GM12891 (cell line): Measurements from ENCODE around the gene ZNF638.

ENCODE experiments used
- PAX5 ChIP-seq: IDR thresholded peaks from 2 replicates; pipeline ENCODE4 v1.6.1; 2011; ENCODE audit warnings: low read length, moderate library complexity, mild to moderate bottlenecking; ENCODE audit not compliant: insufficient read depth, severe bottlenecking
- POLR2A ChIP-seq: IDR thresholded peaks from 2 replicates; pipeline ENCODE4 v1.6.1; 2011; ENCODE audit warnings: low read depth, low read length, control low read depth
- POLR2AphosphoS5 ChIP-seq: IDR thresholded peaks from 2 replicates; pipeline ENCODE4 v1.6.1; 2011; ENCODE audit warnings: low read depth, low read length, control low read depth
- SPI1 ChIP-seq: IDR thresholded peaks from 2 replicates; pipeline ENCODE4 v1.6.1; 2011; ENCODE audit warnings: low read depth, low read length, control low read depth
- TAF1 ChIP-seq: IDR thresholded peaks from 2 replicates; pipeline ENCODE4 v1.6.1; 2011; ENCODE audit warnings: low read depth, low read length, control low read depth

- no peak for TF ChIP-seq POLR2AphosphoS5
- no peak for TF ChIP-seq POLR2A
- no peak for TF ChIP-seq SPI1
- TF ChIP-seq TAF1 = no peak
- no peak for TF ChIP-seq PAX5
Observed at GRCh38 chr2:71340176-71340575, 8.6 kb downstream of the ZNF638 start.
